ENCODE data around the gene COL16A1. TPM values are rescaled to one million over a fixed set of nuclear protein-coding genes. Genes with fewer than 3 reads are reported as not detected.

The COL16A1 gene
- total and polyA plus RNA-seq, 3 experiments from 2014 or later = 0.85 TPM; not detected in 2

DNA sequence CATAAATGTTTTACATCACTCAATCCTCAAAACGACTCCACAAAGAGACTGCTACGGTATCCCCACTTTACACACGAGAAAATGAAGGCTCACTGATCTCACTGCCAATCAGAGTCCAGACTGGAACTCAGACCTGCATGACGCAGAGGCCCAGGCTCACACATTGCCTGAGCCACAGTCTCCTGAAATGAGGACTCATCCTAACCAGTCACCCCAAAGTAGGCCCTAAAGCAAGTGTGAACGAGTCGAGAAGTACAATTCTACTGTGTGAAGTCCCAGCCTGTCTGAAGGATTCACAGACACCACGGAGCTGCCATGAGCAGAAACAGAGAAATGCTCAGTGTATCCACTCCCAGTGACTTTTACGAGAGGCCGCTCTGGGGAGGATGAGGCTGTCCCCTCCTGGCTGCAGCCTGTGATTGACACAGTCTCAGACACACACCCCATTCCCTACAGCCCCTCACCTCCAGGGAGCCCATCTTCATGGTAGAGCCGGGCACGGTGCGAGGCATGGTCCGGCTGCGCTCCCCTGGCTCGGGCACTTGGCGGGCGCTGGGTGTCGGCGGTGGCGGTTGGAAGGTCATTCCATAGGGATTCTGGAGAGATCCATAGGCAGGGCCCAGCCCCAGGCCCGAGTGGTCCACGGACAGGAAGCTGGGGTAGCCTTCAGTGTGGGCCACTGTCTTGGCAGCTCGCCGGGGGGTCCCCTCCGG, 26.7 kb upstream of the COL16A1 start:
- Histone ChIP-seq H3K9me3 (ENCODE audit: low read length) (no peaks in the 10 kb centered on the region), H3K4me1 (ENCODE audit: insufficient read depth, low read length) (no peaks in the 10 kb centered on the region), H3K27ac (ENCODE audit: low read depth, low read length) (no peak overlapping the region), H3K4me3 (ENCODE audit: low read length) (no peak overlapping the region), H3K27me3 (ENCODE audit: insufficient read depth, low read length, poor library complexity, severe bottlenecking) (no peaks in the 10 kb centered on the region), H3K36me3 (ENCODE audit: insufficient read depth, low read length) (no peaks in the 10 kb centered on the region)
- no peak for DNase-seq
- POLR2A ChIA-PET = no interaction called here
- Mint-ChIP-seq H3K27me3 (peaks cover 0 to 9% of the 10 kb centered on the region in 2 donors), H3K36me3 (no peaks in the 10 kb centered on the region), H3K4me3 (no peak overlapping the region), H3K27ac (peak overlapping the region in 1 of 8 donors; percentile 16), H3K4me1 (no peaks in the 10 kb centered on the region), H3K9me3 (no peaks in the 10 kb centered on the region)
- CTCF ChIA-PET = no interaction called here

DNA sequence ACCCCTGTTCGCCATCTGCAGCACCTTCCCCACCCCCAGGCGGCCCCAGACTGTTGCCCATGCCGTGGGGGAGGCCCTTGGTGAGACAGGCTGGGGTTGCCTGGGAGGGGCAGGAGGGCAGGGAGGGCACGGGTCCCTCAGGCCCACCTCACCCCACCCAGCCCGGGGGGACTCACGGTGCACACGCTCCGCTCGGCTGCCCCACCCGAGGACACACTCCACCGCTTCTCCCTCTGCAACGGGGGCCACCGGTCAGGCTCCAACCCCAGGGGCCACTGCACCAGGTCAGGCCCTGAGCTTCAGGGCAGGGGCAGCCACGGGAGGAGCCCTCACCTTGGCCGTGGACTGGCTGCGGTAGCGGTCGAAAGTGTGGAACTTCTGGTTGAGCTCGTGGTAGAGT, 24.0 kb upstream of the COL16A1 start:
- POLR2A ChIA-PET = no interaction called here
- Histone ChIP-seq H3K27ac (ENCODE audit: low read depth, low read length) (no peak overlapping the region), H3K4me1 (ENCODE audit: insufficient read depth, low read length) (no peaks in the 10 kb centered on the region), H3K27me3 (ENCODE audit: insufficient read depth, low read length, poor library complexity, severe bottlenecking) (no peaks in the 10 kb centered on the region), H3K36me3 (ENCODE audit: insufficient read depth, low read length) (no peaks in the 10 kb centered on the region), H3K9me3 (ENCODE audit: low read length) (no peaks in the 10 kb centered on the region), H3K4me3 (ENCODE audit: low read length) (no peak overlapping the region)
- H3K36me3 Mint-ChIP-seq = no peaks in the 10 kb centered on the region
- CTCF ChIA-PET = interaction anchor here (0.7 kb wide), 1 partner anchor 10 kb away, joined by 3 read pairs; no protein-coding TSS in a partner anchor
- DNase-seq = no peak
- no peaks in the 10 kb centered on the region for H3K9me3 Mint-ChIP-seq
- H3K4me1 Mint-ChIP-seq = no peaks in the 10 kb centered on the region
- H3K4me3 Mint-ChIP-seq = no peak overlapping the region
- peaks cover 4 to 9% of the 10 kb centered on the region in 2 donors for H3K27me3 Mint-ChIP-seq
- H3K27ac Mint-ChIP-seq = no peak overlapping the region

DNA sequence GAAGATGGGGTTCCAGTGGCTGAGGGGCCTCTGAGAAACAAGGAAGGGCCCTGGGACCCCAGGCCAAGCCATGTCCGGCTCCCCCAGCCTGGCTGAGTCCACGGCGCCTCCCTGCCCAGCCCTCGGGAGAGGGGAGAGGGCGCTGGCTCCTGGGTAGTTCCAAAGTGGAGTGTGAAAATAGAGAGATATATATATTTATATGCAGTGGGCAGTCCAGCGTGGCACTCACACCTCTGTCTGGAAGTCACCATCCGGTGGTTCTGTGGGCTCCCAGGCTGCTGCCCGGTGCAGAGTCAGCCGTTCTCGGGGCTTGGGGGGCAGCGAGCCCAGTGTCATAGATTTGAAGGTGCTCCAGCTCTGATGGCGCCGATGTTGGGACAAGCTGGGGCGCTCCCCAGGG, 23.4 kb upstream of the COL16A1 start:
- no peaks in the 10 kb centered on the region for H3K4me1 Mint-ChIP-seq
- Histone ChIP-seq H3K4me3 (ENCODE audit: low read length) (no peak overlapping the region), H3K4me1 (ENCODE audit: insufficient read depth, low read length) (no peaks in the 10 kb centered on the region), H3K9me3 (ENCODE audit: low read length) (no peaks in the 10 kb centered on the region), H3K27me3 (ENCODE audit: insufficient read depth, low read length, poor library complexity, severe bottlenecking) (no peaks in the 10 kb centered on the region), H3K27ac (ENCODE audit: low read depth, low read length) (no peak overlapping the region), H3K36me3 (ENCODE audit: insufficient read depth, low read length) (no peaks in the 10 kb centered on the region)
- DNase-seq = no peak
- H3K4me3 Mint-ChIP-seq = no peak overlapping the region
- no peaks in the 10 kb centered on the region for H3K36me3 Mint-ChIP-seq
- CTCF ChIA-PET = no interaction called here
- no peak overlapping the region for H3K27ac Mint-ChIP-seq
- POLR2A ChIA-PET = no interaction called here
- H3K27me3 Mint-ChIP-seq = peaks cover 6 to 14% of the 10 kb centered on the region in 2 donors
- H3K9me3 Mint-ChIP-seq = peaks cover 0 to 2% (median 0%) of the 10 kb centered on the region in 5 donors

DNA sequence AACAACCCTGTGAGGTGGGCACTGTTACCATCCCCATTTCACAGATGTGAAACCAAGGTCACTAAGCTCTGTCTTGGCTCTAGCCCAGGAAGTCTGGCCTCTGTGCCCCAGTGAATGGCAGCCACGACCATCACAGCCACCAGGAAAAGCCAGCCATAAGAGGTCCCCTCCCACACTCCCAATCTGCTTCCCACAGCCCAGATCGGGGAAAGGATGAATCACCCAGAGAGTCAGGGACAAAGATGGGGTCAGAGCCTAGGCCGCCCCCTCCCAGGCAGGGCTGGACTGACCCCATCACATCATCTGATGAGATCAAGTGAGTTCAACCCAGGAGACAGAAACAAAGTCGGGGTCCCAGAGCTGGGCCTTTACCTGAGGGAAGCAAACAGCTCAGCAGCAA, 22.9 kb upstream of the COL16A1 start:
- no peaks in the 10 kb centered on the region for H3K4me1 Mint-ChIP-seq
- POLR2A ChIA-PET = no interaction called here
- H3K4me1 ChIP-seq (ENCODE audit: insufficient read depth, low read length) = no peaks in the 10 kb centered on the region

DNA sequence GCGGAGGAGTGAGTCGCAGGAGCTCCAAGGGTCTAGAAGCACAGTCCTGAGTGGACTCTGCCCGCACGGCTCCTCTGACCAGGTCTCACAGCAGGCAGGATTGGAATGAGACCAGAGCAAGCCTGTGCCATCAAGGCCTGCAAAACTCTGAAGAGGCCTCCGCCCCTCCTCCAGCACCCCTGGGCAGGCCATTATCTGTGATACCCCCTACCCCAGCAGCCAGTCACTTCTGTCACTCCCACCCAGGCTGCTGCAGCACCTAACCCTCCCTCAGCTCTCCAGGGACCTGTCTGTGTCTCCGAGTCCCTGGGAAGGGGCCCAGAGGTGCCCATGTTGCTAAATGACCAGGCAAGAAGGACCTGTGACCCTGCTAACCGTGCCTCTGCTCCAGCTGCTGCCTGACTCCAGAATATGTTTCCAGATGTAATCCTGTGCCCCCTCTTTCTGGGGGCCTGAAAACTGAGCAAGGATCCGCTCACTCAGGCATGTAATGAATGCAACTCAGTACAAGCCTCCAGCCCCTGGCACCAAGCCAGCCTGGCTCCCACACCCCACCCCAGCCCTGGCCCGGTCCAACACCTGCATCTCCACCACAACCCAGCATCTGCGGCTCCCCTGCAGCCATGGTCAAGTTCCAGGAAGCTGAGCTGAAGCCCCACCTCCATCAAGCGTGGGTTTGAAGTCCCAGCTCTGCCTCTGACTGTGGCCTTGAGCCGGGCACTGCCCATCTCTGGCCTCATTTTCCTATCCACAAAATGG, 22.1 kb upstream of the COL16A1 start:
- Histone ChIP-seq H3K27me3 (ENCODE audit: insufficient read depth, low read length, poor library complexity, severe bottlenecking) (no peaks in the 10 kb centered on the region), H3K4me3 (ENCODE audit: low read length) (no peak overlapping the region), H3K9me3 (ENCODE audit: low read length) (no peaks in the 10 kb centered on the region), H3K27ac (ENCODE audit: low read depth, low read length) (no peak overlapping the region), H3K36me3 (ENCODE audit: insufficient read depth, low read length) (no peaks in the 10 kb centered on the region), H3K4me1 (ENCODE audit: insufficient read depth, low read length) (no peaks in the 10 kb centered on the region)
- Mint-ChIP-seq H3K9me3 (peaks cover 0 to 2% (median 0%) of the 10 kb centered on the region in 5 donors), H3K27ac (peak overlapping the region in 2 of 8 donors; percentile 46 to 89), H3K27me3 (peaks cover 14 to 27% of the 10 kb centered on the region in 2 donors), H3K4me3 (no peak overlapping the region), H3K4me1 (no peaks in the 10 kb centered on the region), H3K36me3 (no peaks in the 10 kb centered on the region)
- ChIA-PET CTCF (interaction anchor here (1.1 to 1.3 kb wide), 2 partner anchors 10 to 63 kb away, joined by 3 to 5 read pairs; no protein-coding TSS in a partner anchor), POLR2A (no interaction called here)
- DNase-seq = no peak

More for the DNA sequence above, 22.9 kb upstream of the COL16A1 start:
- Histone ChIP-seq H3K4me3 (ENCODE audit: low read length) (no peak overlapping the region), H3K9me3 (ENCODE audit: low read length) (no peaks in the 10 kb centered on the region), H3K36me3 (ENCODE audit: insufficient read depth, low read length) (no peaks in the 10 kb centered on the region), H3K27ac (ENCODE audit: low read depth, low read length) (no peak overlapping the region), H3K27me3 (ENCODE audit: insufficient read depth, low read length, poor library complexity, severe bottlenecking) (no peaks in the 10 kb centered on the region)
- CTCF ChIA-PET = interaction anchor here (1.1 kb wide), 1 partner anchor 63 kb away, joined by 5 read pairs; no protein-coding TSS in a partner anchor
- peaks cover 11 to 19% of the 10 kb centered on the region in 2 donors for H3K27me3 Mint-ChIP-seq
- no peak overlapping the region for H3K4me3 Mint-ChIP-seq
- no peaks in the 10 kb centered on the region for H3K36me3 Mint-ChIP-seq
- peaks cover 0 to 2% (median 0%) of the 10 kb centered on the region in 5 donors for H3K9me3 Mint-ChIP-seq
- no peak overlapping the region for H3K27ac Mint-ChIP-seq
- DNase-seq = no peak

DNA sequence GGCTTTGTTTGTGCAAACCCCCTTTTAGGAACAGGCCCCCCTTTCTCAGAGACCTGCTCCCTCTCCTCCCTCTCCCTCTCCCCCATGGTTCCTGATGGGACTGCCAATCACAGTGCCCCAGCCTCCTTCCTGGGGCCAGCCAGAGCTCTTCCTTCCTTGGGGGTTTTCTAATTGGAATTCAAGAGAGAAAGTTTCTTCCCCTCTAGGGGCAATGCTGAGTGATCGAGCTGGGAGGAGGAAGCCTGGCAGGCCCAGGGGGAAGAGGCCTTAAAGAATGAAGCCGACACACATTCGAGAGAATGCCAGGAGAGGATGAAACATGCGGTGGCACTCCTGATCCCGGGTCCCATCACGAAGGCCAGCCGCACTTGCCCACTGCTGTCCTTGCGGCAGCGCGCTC, 21.3 kb upstream of the COL16A1 start:
- CTCF ChIA-PET = interaction anchor here (1.3 kb wide), 1 partner anchor 9 kb away, joined by 3 read pairs; no protein-coding TSS in a partner anchor
- Histone ChIP-seq H3K27me3 (ENCODE audit: insufficient read depth, low read length, poor library complexity, severe bottlenecking) (no peaks in the 10 kb centered on the region), H3K36me3 (ENCODE audit: insufficient read depth, low read length) (no peaks in the 10 kb centered on the region), H3K4me1 (ENCODE audit: insufficient read depth, low read length) (no peaks in the 10 kb centered on the region), H3K4me3 (ENCODE audit: low read length) (no peak overlapping the region), H3K9me3 (ENCODE audit: low read length) (no peaks in the 10 kb centered on the region), H3K27ac (ENCODE audit: low read depth, low read length) (no peak overlapping the region)
- POLR2A ChIA-PET = no interaction called here
- H3K27me3 Mint-ChIP-seq = peaks cover 16 to 27% of the 10 kb centered on the region in 2 donors
- no peaks in the 10 kb centered on the region for H3K4me1 Mint-ChIP-seq
- no peaks in the 10 kb centered on the region for H3K36me3 Mint-ChIP-seq
- no peak overlapping the region for H3K4me3 Mint-ChIP-seq
- H3K27ac Mint-ChIP-seq = no peak overlapping the region
- no peak for DNase-seq
- peaks cover 0 to 2% (median 0%) of the 10 kb centered on the region in 5 donors for H3K9me3 Mint-ChIP-seq

DNA sequence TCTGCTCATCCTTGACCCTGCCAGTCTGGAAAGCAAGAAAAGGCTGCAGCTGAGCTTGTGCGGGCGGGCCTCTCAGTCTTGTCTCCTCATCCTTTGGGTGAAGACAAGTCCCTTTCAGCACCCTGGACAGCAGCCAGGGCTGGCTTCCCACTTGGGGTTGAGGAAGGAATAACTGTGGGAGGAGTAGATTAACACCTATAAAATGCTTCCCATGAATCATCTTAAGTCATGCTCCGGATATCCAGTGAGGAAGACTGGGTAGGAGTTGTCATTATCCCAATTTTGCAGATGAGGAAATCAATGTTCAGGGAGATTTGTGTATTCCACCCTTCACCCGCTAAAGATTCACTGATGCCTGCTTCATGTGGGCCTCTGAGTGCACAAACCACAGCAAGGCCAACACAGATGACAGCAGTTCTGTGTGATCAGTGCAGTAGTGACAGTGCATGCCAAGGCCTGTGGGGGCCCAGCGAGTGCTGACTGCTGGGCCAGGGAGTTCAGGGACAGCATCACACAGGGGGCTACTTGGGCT, 20.1 kb upstream of the COL16A1 start:
- CTCF ChIA-PET = no interaction called here
- H3K4me1 ChIP-seq (ENCODE audit: insufficient read depth, low read length) = no peaks in the 10 kb centered on the region
- no peaks in the 10 kb centered on the region for H3K4me1 Mint-ChIP-seq
- H3K27me3 ChIP-seq (ENCODE audit: insufficient read depth, low read length, poor library complexity, severe bottlenecking) = no peaks in the 10 kb centered on the region
- H3K9me3 ChIP-seq (ENCODE audit: low read length) = no peaks in the 10 kb centered on the region
- DNase-seq = peak in 4 of 5 donors; percentile 18 to 65 (median 28)
- H3K27ac Mint-ChIP-seq = no peak overlapping the region
- H3K4me3 Mint-ChIP-seq = no peak overlapping the region
- H3K9me3 Mint-ChIP-seq = peaks cover 0 to 2% (median 0%) of the 10 kb centered on the region in 5 donors
- POLR2A ChIA-PET = no interaction called here
- H3K36me3 ChIP-seq (ENCODE audit: insufficient read depth, low read length) = no peaks in the 10 kb centered on the region
- no peak overlapping the region for H3K27ac ChIP-seq (ENCODE audit: low read depth, low read length)
- peaks cover 0 to under 1% (median 0%) of the 10 kb centered on the region in 3 donors for H3K36me3 Mint-ChIP-seq
- no peak overlapping the region for H3K4me3 ChIP-seq (ENCODE audit: low read length)
- H3K27me3 Mint-ChIP-seq = peaks cover 19 to 29% of the 10 kb centered on the region in 2 donors

DNA sequence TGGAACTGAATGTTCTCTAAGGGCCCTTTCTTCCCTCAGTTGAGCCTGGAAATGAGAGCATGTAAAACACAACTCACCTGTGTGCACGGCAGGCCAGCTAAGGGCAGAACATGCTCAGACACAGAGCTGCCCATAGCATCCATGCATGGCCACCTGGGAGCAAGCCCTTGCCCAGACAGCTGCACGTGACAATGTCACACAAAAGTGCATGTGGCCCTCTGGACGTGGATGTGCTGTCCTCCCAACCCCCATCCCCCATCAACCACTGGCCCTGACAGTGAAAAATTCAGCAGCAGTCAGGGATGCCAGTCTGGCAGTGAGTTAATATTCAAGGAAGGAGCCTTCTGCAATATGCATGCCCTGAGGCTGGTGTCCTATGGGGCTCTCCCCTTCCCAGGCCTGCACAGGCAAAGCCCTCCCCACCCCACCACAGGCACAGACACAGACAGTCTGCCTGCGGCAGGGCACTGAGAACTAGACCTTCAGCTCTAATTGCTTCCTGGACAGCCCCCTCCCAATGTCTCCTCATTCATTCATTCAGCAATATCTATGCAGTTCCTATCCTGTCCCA, 14.6 kb upstream of the COL16A1 start:
- CTCF ChIA-PET = no interaction called here
- Histone ChIP-seq H3K9me3 (ENCODE audit: low read length) (no peaks in the 10 kb centered on the region), H3K36me3 (ENCODE audit: insufficient read depth, low read length) (no peaks in the 10 kb centered on the region), H3K27me3 (ENCODE audit: insufficient read depth, low read length, poor library complexity, severe bottlenecking) (peaks cover 16% of the 10 kb centered on the region), H3K4me1 (ENCODE audit: insufficient read depth, low read length) (peaks cover 7% of the 10 kb centered on the region), H3K27ac (ENCODE audit: low read depth, low read length) (no peak overlapping the region), H3K4me3 (ENCODE audit: low read length) (no peak overlapping the region)
- POLR2A ChIA-PET = no interaction called here
- Mint-ChIP-seq H3K9me3 (peaks cover 0 to 2% (median 0%) of the 10 kb centered on the region in 5 donors), H3K4me1 (peaks cover 12 to 20% (median 15%) of the 10 kb centered on the region in 3 donors), H3K27ac (no peak overlapping the region), H3K36me3 (peaks cover 0 to 2% (median 0%) of the 10 kb centered on the region in 3 donors), H3K27me3 (peaks cover 47 to 71% of the 10 kb centered on the region in 2 donors), H3K4me3 (no peak overlapping the region)
- DNase-seq = no peak

Data from CD8-positive, alpha-beta memory T cell (primary cell).